AG04449 (cell line): Measurements from ENCODE around the gene DOCK6.

ENCODE experiments used
- CTCF ChIA-PET: fragments of 350-600 bp; formaldehyde crosslinking; extraction: SDS; loops from one replicate; lab custom pipeline; 2021; ENCODE audit warnings: antibody characterized with exemption; lab: Yijun Ruan, JAX
- POLR2A ChIA-PET: fragments of 400-600, 350-600 bp; formaldehyde crosslinking; extraction: SDS; loops from one replicate; lab custom pipeline; 2020; ENCODE audit warnings: antibody characterized with exemption, inconsistent platforms; lab: Yijun Ruan, JAX
- DNase-seq: peaks from one replicate; pipeline ENCODE4 v3.0.0-alpha.2; 2010; ENCODE audit warnings: low read depth, low spot score
- H3K4me3 ChIP-seq: 2 replicates; pipeline ENCODE4 v1.5.1; 2011; ENCODE audit warnings: low read depth, mild to moderate bottlenecking, control low read depth, low read length
- CTCF ChIP-seq: IDR thresholded peaks from one replicate; pipeline ENCODE4 v1.5.1; 2011; ENCODE audit warnings: mild to moderate bottlenecking, moderate library complexity, low read length, control low read depth, inconsistent platforms; ENCODE audit not compliant: insufficient read depth; ENCODE audit errors: missing control alignments

The DOCK6 gene

DNA sequence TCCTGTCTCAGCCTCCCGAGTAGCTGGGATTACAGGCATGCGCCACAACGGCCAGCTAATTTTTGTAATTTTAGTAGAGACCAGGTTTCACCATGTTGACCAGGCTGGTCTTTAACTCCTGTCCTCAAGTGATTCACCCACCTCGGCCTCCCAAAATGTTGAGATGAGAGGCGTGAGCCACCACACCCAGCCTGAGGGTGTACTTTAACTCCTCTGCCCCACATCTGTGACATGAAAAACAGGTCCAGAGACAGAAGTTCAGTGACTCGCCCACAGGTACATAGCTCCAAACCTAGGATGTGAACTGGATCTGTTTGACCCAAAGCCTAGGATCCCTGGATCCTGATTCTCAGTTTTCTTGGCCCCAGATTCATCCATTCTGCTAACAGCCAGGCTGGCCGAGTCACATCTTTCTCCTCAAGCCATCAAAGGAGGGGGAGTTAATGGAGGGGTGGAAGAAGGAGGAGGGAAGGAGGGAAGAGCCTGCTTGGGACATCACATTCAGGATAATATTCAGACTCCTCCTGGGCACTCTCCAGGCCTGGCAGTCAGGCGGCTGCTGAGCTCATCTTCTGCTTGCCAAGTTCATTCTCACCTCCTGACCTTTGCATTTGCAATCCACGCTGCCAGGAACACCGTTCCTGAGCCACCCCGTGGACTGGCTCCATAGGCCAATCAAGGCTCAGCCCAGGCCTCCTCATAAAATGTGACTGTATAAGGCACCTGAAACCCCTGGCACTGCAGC lies 109.8 kb downstream of the DOCK6 start:
- TF ChIP-seq CTCF, result no peak
- ChIA-PET CTCF (interaction anchor here (1.1 to 1.9 kb wide), 4 partner anchors 11 to 35 kb away, joined by 3 to 5 read pairs (median 4); no protein-coding TSS in a partner anchor), POLR2A (interaction anchor here (0.8 kb wide), 1 partner anchor 13 kb away, joined by 4 read pairs; no protein-coding TSS in a partner anchor)
- DNase-seq, result no peak
- no peak overlapping the region for H3K4me3 ChIP-seq

DNA sequence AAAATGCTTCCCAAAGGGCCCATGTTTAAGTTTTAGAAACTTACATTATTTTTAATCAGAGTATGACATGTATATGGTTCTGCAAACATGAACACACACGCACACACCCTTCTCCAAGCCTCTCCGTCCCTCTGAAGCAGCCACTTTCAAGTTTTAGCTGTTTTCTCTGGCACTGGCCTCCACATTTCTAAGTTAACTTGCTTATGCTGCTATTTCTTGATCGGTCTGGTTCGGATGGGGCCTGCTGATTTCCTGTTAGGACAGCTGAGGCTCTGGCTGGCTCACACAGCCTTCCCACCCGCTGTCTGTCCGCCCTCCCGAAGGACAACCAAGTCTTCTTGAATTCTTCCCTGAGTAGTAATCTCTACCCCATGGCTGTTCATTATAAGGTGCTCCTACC lies 111.1 kb downstream of the DOCK6 start:
- CTCF ChIA-PET, result interaction anchor here (0.6 to 1.9 kb wide), 4 partner anchors 12 to 55 kb away, joined by 3 to 4 read pairs (median 4); no protein-coding TSS in a partner anchor
- POLR2A ChIA-PET, result no interaction called here
- DNase-seq, result no peak
- TF ChIP-seq CTCF, result no peak
- no peak overlapping the region for H3K4me3 ChIP-seq
